ENCODE measurements around the gene GTF3C5. TPM values are rescaled to one million over a fixed set of nuclear protein-coding genes. Genes with fewer than 3 reads are reported as not detected.

The GTF3C5 gene
- total RNA-seq, 4 donors from 2014 or later: 48.2 to 55.3 (median 48.9) TPM

- no peaks in the 10 kb centered on the region for H3K9me3 ChIP-seq
- no peak overlapping the region for H3K27ac ChIP-seq
- DNase-seq: no peak
- H3K27me3 ChIP-seq: peaks cover 0 to 66% (median 0%) of the 10 kb centered on the region in 4 donors
- intact Hi-C loops (cut with DNase I): no loop called here
- peaks cover 0 to 10% (median 0%) of the 10 kb centered on the region in 3 donors for H3K4me1 ChIP-seq
- H3K4me3 ChIP-seq: no peak overlapping the region
- no peaks in the 10 kb centered on the region for H3K36me3 ChIP-seq
- WGBS, 2 donors: no CpG with 5 or more reads among the region's 4 CpGs
- TF ChIP-seq, protein P1, sequence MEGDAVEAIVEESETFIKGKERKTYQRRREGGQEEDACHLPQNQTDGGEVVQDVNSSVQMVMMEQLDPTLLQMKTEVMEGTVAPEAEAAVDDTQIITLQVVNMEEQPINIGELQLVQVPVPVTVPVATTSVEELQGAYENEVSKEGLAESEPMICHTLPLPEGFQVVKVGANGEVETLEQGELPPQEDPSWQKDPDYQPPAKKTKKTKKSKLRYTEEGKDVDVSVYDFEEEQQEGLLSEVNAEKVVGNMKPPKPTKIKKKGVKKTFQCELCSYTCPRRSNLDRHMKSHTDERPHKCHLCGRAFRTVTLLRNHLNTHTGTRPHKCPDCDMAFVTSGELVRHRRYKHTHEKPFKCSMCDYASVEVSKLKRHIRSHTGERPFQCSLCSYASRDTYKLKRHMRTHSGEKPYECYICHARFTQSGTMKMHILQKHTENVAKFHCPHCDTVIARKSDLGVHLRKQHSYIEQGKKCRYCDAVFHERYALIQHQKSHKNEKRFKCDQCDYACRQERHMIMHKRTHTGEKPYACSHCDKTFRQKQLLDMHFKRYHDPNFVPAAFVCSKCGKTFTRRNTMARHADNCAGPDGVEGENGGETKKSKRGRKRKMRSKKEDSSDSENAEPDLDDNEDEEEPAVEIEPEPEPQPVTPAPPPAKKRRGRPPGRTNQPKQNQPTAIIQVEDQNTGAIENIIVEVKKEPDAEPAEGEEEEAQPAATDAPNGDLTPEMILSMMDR (IDR thresholded peaks at IDR 0.05): no peak
- TF ChIP-seq POLR2A (IDR thresholded peaks at IDR 0.05): no peak
These were observed 45.8 kb upstream of the GTF3C5 start for GRCh38 chr9:132985071-132985350.

GRCh38 chr9:132985489-132985888 lies 45.3 kb upstream of the GTF3C5 start:
- H3K9me3 ChIP-seq: no peaks in the 10 kb centered on the region
- DNase-seq: no peak
- no peak overlapping the region for H3K27ac ChIP-seq
- TF ChIP-seq, protein P1 (IDR thresholded peaks at IDR 0.05): no peak
- intact Hi-C loops (cut with DNase I): no loop called here
- WGBS, 2 donors: 28% methylated on average over 3 of the region's 8 CpGs; no CpG with 5 or more reads in 1 of the 2 donors
- no peaks in the 10 kb centered on the region for H3K36me3 ChIP-seq
- peaks cover 0 to 61% (median 0%) of the 10 kb centered on the region in 4 donors for H3K27me3 ChIP-seq
- no peak overlapping the region for H3K4me3 ChIP-seq
- peaks cover 0 to 10% (median 0%) of the 10 kb centered on the region in 3 donors for H3K4me1 ChIP-seq

DNA sequence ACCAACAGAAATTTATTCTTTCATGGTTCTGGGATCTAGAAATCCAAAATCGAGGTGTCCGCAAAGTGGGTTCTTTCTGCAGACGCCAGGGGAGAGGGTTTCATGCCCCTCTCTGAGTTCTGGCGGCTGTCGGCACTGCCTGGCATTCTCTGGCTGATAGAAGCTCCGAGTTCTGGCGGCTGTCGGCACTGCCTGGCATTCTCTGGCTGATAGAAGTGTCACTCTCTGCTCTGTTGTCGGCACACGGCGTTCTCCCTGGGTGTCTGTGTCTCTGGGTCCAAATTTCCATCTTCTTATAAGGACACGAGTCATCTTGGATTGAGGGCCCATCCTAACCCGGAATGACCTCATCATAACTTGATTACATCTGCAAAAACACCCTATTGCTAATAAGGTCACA lies 44.7 kb upstream of the GTF3C5 start:
- Histone ChIP-seq H3K9me3 (no peaks in the 10 kb centered on the region), H3K4me3 (no peak overlapping the region), H3K27me3 (peaks cover 0 to 61% (median 0%) of the 10 kb centered on the region in 4 donors), H3K36me3 (no peaks in the 10 kb centered on the region), H3K4me1 (peaks cover 0 to 10% (median 0%) of the 10 kb centered on the region in 3 donors), H3K27ac (no peak overlapping the region)
- intact Hi-C loops (cut with DNase I): no loop called here
- no peak for DNase-seq
- WGBS, 2 donors: 71 to 82% methylated on average over 13 of the region's 13 CpGs
- no peak for TF ChIP-seq POLR2A (IDR thresholded peaks at IDR 0.05)
- TF ChIP-seq, protein P1 (IDR thresholded peaks at IDR 0.05): no peak

DNA sequence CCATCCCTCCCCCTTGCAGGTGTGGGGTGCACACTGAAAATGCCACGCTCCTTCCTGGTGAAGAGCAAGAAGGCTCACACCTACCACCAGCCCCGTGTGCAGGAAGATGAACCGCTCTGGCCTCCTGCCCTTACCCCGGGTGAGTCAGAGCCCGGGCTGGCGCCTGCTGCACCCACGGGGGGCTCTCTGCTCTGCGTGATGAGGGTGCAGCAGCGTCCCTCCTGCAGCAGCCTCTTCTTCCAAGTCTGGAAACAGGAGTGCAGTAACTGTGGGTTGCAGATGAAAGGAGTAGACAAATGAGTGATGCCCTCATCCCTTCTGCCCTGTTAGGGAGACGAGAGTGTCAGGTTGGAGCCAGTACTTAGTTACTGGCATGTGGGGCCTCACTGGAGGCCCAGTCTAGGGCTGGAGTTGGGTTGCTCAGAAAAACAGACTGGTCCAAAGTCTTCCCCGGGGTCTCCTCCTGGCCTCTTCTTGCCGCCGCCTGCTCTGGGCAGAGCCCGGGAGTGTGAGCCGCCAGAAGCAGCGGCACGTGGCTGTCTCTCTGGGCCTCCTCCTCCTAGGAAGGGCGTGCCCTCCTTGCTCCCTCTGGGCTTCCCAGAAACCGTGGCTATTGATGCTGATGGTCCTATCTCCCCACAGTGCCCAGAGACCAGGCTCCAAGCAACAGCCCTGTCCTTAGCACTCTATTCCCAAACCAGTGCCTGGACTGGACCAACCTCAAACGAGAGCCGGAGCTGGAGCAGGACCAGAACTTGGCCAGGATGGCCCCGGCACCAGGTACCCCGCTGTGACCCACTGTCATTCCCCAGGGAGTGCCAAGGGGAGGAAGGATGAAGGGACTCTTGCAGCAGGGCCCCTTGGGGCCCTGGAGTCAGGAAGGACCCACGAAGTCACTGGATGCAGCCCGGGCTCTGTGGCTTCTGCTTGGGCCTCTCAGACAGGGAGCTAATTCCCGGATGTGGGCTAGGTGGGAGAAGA lies 43.9 kb upstream of the GTF3C5 start:
- no peak for TF ChIP-seq POLR2A (IDR thresholded peaks at IDR 0.05)
- TF ChIP-seq, protein P1 (IDR thresholded peaks at IDR 0.05): no peak
- peaks cover 0 to 61% (median 0%) of the 10 kb centered on the region in 4 donors for H3K27me3 ChIP-seq
- H3K4me3 ChIP-seq: no peak overlapping the region
- no peaks in the 10 kb centered on the region for H3K36me3 ChIP-seq
- intact Hi-C loops (cut with DNase I): no loop called here
- 30 to 36% methylated on average over 5 to 11 of the region's 26 CpGs for WGBS, 2 donors
- no peaks in the 10 kb centered on the region for H3K9me3 ChIP-seq
- H3K4me1 ChIP-seq: peaks cover 0 to 10% (median 0%) of the 10 kb centered on the region in 3 donors
- H3K27ac ChIP-seq: no peak overlapping the region
- no peak for DNase-seq

DNA sequence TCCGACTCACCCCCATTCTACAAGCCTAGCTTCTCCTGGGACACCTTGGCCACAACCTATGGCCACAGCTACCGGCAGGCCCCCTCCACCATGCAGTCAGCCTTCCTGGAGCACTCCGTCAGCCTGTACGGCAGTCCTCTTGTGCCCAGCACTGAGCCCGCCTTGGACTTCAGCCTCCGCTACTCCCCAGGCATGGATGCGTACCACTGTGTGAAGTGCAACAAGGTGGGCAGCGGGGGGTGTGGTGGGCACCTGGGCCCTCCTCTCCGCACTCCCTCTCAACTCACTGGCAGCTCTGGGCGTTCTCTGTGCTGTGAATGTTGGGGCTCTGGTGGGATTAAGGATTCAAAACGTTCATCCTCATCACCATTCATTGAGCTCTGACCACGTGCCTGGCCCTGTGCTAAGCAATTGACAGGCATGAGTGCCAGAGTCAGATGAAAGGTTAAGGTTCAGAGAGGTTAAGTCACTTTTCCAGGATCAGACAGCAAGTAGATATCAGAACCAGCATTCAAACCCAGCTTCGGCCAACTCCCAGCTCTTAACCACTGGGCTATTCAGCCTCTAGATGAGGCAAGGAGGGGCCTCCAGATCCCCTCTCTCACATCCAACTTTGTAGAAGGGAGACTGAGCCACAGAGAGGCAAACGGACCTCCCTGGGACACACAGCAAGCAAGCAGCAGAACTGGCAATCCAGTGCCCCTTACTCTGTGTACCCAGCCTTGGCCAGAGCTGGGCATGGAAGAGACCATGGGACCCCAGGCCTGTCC lies 42.4 kb upstream of the GTF3C5 start:
- Histone ChIP-seq H3K4me1 (peaks cover 0 to 21% (median 5%) of the 10 kb centered on the region in 3 donors), H3K36me3 (no peaks in the 10 kb centered on the region), H3K27ac (no peak overlapping the region), H3K4me3 (no peak overlapping the region), H3K27me3 (peaks cover 0 to 66% (median 0%) of the 10 kb centered on the region in 4 donors), H3K9me3 (no peaks in the 10 kb centered on the region)
- intact Hi-C loops (cut with DNase I): no loop called here
- WGBS, 2 donors: 73 to 92% methylated on average over 6 to 12 of the region's 14 CpGs
- TF ChIP-seq POLR2A (IDR thresholded peaks at IDR 0.05): no peak
- TF ChIP-seq, protein P1 (IDR thresholded peaks at IDR 0.05): no peak
- DNase-seq: no peak
